Activated naive CD4-positive, alpha-beta T cell treated with anti-CD3 and anti-CD28 coated beads, Interleukin-2, amount 50 U/mL, for 24 hours (primary cell): ENCODE measurements around the gene HIF1A.

Experiments used
- H3K27ac Mint-ChIP-seq: one replicate; pipeline ENCODE4 v1.8.0; 2021; ENCODE audit warnings: mild to moderate bottlenecking, mixed read lengths
- H3K27me3 Mint-ChIP-seq: one replicate; pipeline ENCODE4 v1.8.0; 2021; ENCODE audit warnings: mixed read lengths
- H3K36me3 Mint-ChIP-seq: one replicate; pipeline ENCODE4 v1.8.0; 2021; ENCODE audit warnings: mixed read lengths
- H3K4me1 Mint-ChIP-seq: one replicate; pipeline ENCODE4 v1.8.0; 2021; ENCODE audit warnings: mixed read lengths
- H3K4me3 Mint-ChIP-seq: one replicate; pipeline ENCODE4 v1.8.0; 2021; ENCODE audit warnings: mild to moderate bottlenecking, mixed read lengths
- H3K9me3 Mint-ChIP-seq: one replicate; pipeline ENCODE4 v1.8.0; 2021; ENCODE audit warnings: mixed read lengths

The HIF1A gene

DNA sequence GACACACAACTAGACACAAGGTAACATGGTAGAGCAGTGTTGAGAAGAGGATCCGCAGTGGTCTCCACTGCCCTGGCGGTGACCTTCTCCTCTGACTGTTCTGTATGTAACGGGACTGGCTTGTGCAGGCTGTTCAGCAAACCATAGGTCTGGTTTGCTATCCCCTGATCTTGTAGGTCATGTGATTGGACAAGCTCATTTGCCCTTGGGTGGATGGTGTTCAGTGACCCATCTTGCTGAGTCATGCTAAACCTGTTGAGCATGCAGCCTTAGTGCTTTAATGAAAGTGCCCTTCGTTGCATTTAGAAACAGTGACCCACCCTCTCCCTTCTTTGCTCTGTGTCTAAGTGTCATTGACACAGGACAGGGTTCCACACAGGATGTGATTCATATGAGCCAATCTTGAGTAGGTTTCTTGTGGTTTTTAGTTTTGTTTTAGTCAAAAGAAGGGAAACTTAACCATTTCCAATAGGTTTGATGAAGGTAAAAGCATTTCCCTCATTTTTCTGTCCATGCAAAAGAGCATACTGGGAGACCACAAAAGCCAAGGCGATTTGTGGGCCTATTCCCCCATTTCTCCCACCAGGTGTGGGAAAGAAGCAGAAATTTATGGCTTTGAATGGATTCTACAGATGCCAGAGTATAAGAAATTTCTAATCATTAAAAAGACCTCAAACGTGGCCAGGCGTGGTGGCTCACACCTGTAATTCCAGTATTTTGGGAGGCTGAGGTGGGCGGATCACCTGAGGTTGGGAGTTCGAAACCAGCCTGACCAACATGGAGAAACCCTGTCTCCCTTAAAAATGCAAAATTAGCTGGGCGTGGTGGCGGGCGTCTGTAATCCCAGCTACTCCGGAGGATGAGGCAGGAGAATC is 32.6 kb upstream of the HIF1A start:
- no peaks in the 10 kb centered on the region for H3K27me3 Mint-ChIP-seq
- peak overlapping the region; percentile 84 for H3K27ac Mint-ChIP-seq
- H3K4me3 Mint-ChIP-seq: peak overlapping the region; percentile 74
- peaks cover 63% of the 10 kb centered on the region for H3K4me1 Mint-ChIP-seq
- H3K9me3 Mint-ChIP-seq: no peaks in the 10 kb centered on the region
- no peaks in the 10 kb centered on the region for H3K36me3 Mint-ChIP-seq

GRCh38 chr14:61663312-61663979 is 31.9 kb upstream of the HIF1A start:
- no peaks in the 10 kb centered on the region for H3K36me3 Mint-ChIP-seq
- H3K27ac Mint-ChIP-seq: peak overlapping the region; percentile 84
- H3K9me3 Mint-ChIP-seq: no peaks in the 10 kb centered on the region
- H3K4me1 Mint-ChIP-seq: peaks cover 63% of the 10 kb centered on the region
- no peaks in the 10 kb centered on the region for H3K27me3 Mint-ChIP-seq
- peak overlapping the region; percentile 74 for H3K4me3 Mint-ChIP-seq

- H3K27ac Mint-ChIP-seq: no peak overlapping the region
- H3K9me3 Mint-ChIP-seq: no peaks in the 10 kb centered on the region
- H3K27me3 Mint-ChIP-seq: no peaks in the 10 kb centered on the region
- H3K36me3 Mint-ChIP-seq: no peaks in the 10 kb centered on the region
- peaks cover 29% of the 10 kb centered on the region for H3K4me1 Mint-ChIP-seq
- H3K4me3 Mint-ChIP-seq: no peak overlapping the region
Observed at GRCh38 chr14:61668282-61668681, 27.0 kb upstream of the HIF1A start.

DNA sequence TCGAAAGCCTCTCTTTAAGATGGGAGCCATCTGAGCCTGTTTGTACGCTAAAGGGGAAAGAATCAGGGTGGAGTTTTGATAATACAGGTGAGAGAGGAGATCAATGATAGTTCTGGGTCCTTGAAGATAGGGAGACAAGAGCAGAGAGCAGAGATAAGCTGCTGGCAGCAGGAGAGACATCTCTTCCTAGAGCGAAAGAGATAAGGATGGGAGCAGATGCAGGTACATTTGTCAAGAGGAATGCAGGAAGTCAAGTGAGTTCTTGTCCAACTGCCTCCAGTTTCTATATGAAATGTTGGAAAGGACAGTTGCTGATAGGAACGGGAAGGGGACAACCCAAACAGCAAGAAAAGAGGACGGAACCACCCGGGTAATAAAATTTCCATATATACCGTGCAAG is 24.7 kb upstream of the HIF1A start:
- H3K4me3 Mint-ChIP-seq: no peak overlapping the region
- H3K36me3 Mint-ChIP-seq: no peaks in the 10 kb centered on the region
- H3K27ac Mint-ChIP-seq: no peak overlapping the region
- H3K27me3 Mint-ChIP-seq: no peaks in the 10 kb centered on the region
- peaks cover 18% of the 10 kb centered on the region for H3K4me1 Mint-ChIP-seq
- H3K9me3 Mint-ChIP-seq: no peaks in the 10 kb centered on the region

- Mint-ChIP-seq H3K4me1 (peaks cover 13% of the 10 kb centered on the region), H3K9me3 (no peaks in the 10 kb centered on the region), H3K27me3 (no peaks in the 10 kb centered on the region), H3K4me3 (no peak overlapping the region), H3K27ac (no peak overlapping the region), H3K36me3 (no peaks in the 10 kb centered on the region)
Observed at GRCh38 chr14:61671082-61671481, 24.2 kb upstream of the HIF1A start.

DNA sequence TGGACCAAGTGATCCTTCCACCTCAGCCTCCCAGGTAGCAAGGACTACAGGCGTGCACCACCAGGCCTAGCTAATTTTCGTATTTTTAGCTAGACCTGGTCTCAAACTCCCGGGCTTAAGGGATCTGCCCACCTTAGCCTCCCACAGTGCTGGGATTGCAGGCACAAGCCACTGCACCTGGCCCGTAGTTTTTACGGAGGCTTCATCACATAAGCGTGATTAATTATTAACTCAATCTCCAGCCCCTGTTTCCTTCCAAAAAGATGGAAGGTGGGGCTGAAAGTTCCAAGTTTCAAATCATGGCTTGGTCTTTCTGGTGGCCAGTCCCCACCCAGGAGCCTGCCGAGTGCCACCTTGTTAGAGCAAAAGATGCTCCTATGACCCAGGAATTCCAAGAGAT is 22.5 kb upstream of the HIF1A start:
- Mint-ChIP-seq H3K4me1 (peaks cover 12% of the 10 kb centered on the region), H3K27ac (no peak overlapping the region), H3K27me3 (no peaks in the 10 kb centered on the region), H3K9me3 (no peaks in the 10 kb centered on the region), H3K4me3 (no peak overlapping the region), H3K36me3 (no peaks in the 10 kb centered on the region)

GRCh38 chr14:61673305-61673704 is 22.0 kb upstream of the HIF1A start:
- peak overlapping the region; percentile 71 for H3K27ac Mint-ChIP-seq
- no peaks in the 10 kb centered on the region for H3K27me3 Mint-ChIP-seq
- peaks cover 12% of the 10 kb centered on the region for H3K4me1 Mint-ChIP-seq
- no peak overlapping the region for H3K4me3 Mint-ChIP-seq
- H3K36me3 Mint-ChIP-seq: no peaks in the 10 kb centered on the region
- no peaks in the 10 kb centered on the region for H3K9me3 Mint-ChIP-seq

DNA sequence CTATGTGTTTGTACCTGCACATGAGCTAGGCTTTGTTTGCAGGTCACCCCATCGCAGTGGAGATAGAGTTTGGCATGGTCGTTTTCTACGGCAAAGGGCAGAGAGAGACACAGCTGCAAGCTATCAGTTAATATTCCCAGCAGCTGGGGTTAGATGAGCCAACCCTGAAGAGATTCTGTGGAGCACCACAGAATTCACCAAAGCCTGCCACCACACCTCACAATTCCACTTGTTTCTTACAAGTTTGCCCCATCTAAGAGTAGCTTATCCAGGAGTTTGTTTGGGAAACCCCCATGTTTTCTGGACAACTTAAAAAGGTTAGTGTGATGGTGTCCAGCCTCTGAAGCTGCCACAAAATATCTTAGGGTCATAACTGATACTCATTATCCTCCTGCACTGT is 20.0 kb upstream of the HIF1A start:
- Mint-ChIP-seq H3K27ac (no peak overlapping the region), H3K36me3 (no peaks in the 10 kb centered on the region), H3K9me3 (no peaks in the 10 kb centered on the region), H3K4me3 (no peak overlapping the region), H3K4me1 (peaks cover 12% of the 10 kb centered on the region), H3K27me3 (no peaks in the 10 kb centered on the region)

DNA sequence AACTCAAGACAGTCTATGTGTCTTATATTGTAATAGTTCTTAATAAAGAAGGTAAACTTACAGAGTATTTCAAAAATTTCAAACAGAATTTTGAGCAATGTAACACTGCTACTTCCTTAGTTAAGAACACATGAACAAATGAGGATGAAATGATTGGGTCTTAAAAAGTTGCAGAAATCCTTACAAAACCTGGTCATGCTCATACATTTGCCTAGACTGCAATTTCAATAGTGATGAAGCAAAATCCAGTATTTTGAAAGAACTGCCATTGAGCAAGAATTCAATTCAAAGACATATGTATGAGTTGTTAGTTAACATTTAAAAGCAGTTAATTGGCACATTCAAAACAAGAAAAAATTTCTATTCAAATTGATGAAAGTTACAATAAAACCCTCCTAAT is 17.8 kb upstream of the HIF1A start:
- peaks cover 12% of the 10 kb centered on the region for H3K4me1 Mint-ChIP-seq
- no peaks in the 10 kb centered on the region for H3K9me3 Mint-ChIP-seq
- H3K4me3 Mint-ChIP-seq: no peak overlapping the region
- H3K27ac Mint-ChIP-seq: no peak overlapping the region
- no peaks in the 10 kb centered on the region for H3K36me3 Mint-ChIP-seq
- H3K27me3 Mint-ChIP-seq: no peaks in the 10 kb centered on the region

DNA sequence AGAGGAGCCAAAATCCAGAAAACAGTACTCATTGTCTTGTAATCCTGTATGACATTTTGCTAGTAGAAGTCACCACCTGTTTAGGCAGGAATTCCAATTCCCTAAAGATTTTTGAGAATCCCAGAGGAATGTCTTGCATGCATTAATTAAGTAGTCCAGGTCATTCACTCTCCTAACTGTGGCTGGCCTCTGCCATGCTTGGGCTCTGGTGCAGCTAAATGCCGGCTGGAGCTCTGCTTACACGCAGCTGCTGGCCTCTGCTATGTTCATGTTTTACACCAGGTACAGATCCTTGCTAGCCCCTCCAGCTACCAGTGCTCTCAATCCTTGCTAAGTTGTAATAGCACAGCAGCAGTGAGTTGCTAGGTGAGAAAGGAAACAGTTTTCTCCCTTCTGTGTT is 16.3 kb upstream of the HIF1A start:
- no peaks in the 10 kb centered on the region for H3K27me3 Mint-ChIP-seq
- H3K27ac Mint-ChIP-seq: no peak overlapping the region
- no peaks in the 10 kb centered on the region for H3K36me3 Mint-ChIP-seq
- H3K9me3 Mint-ChIP-seq: no peaks in the 10 kb centered on the region
- H3K4me1 Mint-ChIP-seq: peaks cover 6% of the 10 kb centered on the region
- no peak overlapping the region for H3K4me3 Mint-ChIP-seq

- no peak overlapping the region for H3K27ac Mint-ChIP-seq
- H3K27me3 Mint-ChIP-seq: no peaks in the 10 kb centered on the region
- peaks cover 10% of the 10 kb centered on the region for H3K4me1 Mint-ChIP-seq
- no peaks in the 10 kb centered on the region for H3K9me3 Mint-ChIP-seq
- H3K36me3 Mint-ChIP-seq: no peaks in the 10 kb centered on the region
- H3K4me3 Mint-ChIP-seq: no peak overlapping the region
Observed at GRCh38 chr14:61681413-61681812, 13.9 kb upstream of the HIF1A start.

GRCh38 chr14:61683108-61683507 is 12.2 kb upstream of the HIF1A start:
- H3K27ac Mint-ChIP-seq: no peak overlapping the region
- H3K4me1 Mint-ChIP-seq: peaks cover 10% of the 10 kb centered on the region
- H3K27me3 Mint-ChIP-seq: no peaks in the 10 kb centered on the region
- no peaks in the 10 kb centered on the region for H3K9me3 Mint-ChIP-seq
- peaks cover 3% of the 10 kb centered on the region for H3K36me3 Mint-ChIP-seq
- no peak overlapping the region for H3K4me3 Mint-ChIP-seq

GRCh38 chr14:61690039-61690438 is 5.3 kb upstream of the HIF1A start:
- peak overlapping the region; percentile 56 for H3K27ac Mint-ChIP-seq
- no peaks in the 10 kb centered on the region for H3K27me3 Mint-ChIP-seq
- H3K4me1 Mint-ChIP-seq: peaks cover 40% of the 10 kb centered on the region
- no peaks in the 10 kb centered on the region for H3K9me3 Mint-ChIP-seq
- peaks cover 6% of the 10 kb centered on the region for H3K36me3 Mint-ChIP-seq
- H3K4me3 Mint-ChIP-seq: no peak overlapping the region

GRCh38 chr14:61690982-61691381 is 4.3 kb upstream of the HIF1A start:
- peaks cover 6% of the 10 kb centered on the region for H3K36me3 Mint-ChIP-seq
- no peaks in the 10 kb centered on the region for H3K9me3 Mint-ChIP-seq
- no peaks in the 10 kb centered on the region for H3K27me3 Mint-ChIP-seq
- H3K27ac Mint-ChIP-seq: peak overlapping the region; percentile 76
- peak overlapping the region; percentile 43 for H3K4me3 Mint-ChIP-seq
- H3K4me1 Mint-ChIP-seq: peaks cover 40% of the 10 kb centered on the region

DNA sequence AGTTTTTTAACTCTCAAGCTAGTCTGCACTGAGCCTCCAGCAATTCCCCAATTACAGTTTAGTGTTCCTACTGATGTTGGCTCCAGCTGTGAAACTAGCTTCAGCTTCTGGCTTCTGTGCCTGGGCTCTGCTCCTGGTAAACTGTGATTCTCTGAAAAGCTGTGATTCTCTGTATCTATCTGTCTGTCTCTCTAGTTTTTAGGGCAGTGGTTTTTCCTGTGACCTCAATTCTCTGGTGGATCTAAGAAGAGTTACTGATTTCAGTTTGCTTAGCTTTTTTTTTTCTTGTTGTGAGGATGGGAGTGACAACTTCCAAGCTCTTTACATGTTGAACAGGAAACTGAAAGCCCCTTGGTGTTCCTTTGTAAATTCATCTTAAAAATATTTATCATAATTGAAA is 3.8 kb upstream of the HIF1A start:
- Mint-ChIP-seq H3K27ac (peak overlapping the region; percentile 76), H3K36me3 (peaks cover 5% of the 10 kb centered on the region), H3K27me3 (no peaks in the 10 kb centered on the region), H3K4me3 (peak overlapping the region; percentile 24), H3K9me3 (no peaks in the 10 kb centered on the region), H3K4me1 (peaks cover 40% of the 10 kb centered on the region)

DNA sequence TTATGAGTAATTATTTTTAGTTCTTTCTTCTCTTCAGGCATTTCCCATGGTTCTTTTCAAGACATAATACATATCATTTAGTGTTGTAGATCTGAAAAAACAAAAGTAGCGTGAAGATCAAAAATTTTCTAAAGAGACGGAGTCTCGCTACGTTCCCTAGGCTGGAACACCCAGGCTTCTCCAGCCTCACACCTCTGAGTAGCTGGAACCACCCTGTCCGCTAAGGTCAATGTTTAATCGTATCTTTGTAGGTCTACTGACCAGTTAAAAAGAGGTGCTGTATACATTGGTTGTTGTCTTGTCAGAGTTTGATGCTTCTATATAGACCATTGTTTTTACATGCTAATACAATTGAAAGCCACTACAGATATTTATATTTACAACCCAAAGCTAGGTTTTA is 1.3 kb upstream of the HIF1A start:
- Mint-ChIP-seq H3K4me1 (peaks cover 51% of the 10 kb centered on the region), H3K4me3 (peak overlapping the region; percentile 99), H3K27ac (peak overlapping the region; percentile 95), H3K9me3 (no peaks in the 10 kb centered on the region), H3K27me3 (no peaks in the 10 kb centered on the region), H3K36me3 (peaks cover 21% of the 10 kb centered on the region)
